SU-DHL-6 (cell line): ENCODE measurements around the gene CPZ.

Source experiments
- H2AFZ ChIP-seq: fragments of 200-600 bp; sonication (generic); 2 replicates; pipeline ENCODE4 v1.6.1; 2014; ENCODE audit warnings: low read depth, mild to moderate bottlenecking, moderate library complexity, mixed read lengths, antibody characterized with exemption, low read length; ENCODE audit not compliant: severe bottlenecking
- H3F3A ChIP-seq: fragments of 200-600 bp; shearing (Covaris generic); 2 replicates; pipeline ENCODE4 v1.6.0; 2016; ENCODE audit warnings: antibody characterized with exemption, mild to moderate bottlenecking; ENCODE audit not compliant: insufficient read depth
- H3K27ac ChIP-seq: fragments of 200-600 bp; sonication (generic); 2 replicates; pipeline ENCODE4 v1.5.1; 2016; ENCODE audit warnings: low read depth, mild to moderate bottlenecking, low read length, moderate library complexity, mixed read lengths
- H3K27me3 ChIP-seq: fragments of 200-600 bp; sonication (generic), shearing (Covaris generic); 2 replicates; pipeline ENCODE4 v1.6.0; 2014; ENCODE audit warnings: mild to moderate bottlenecking, low read length
- H3K36me3 ChIP-seq: fragments of 200-600 bp; sonication (generic); 2 replicates; pipeline ENCODE4 v1.6.1; 2014; ENCODE audit warnings: mild to moderate bottlenecking, low read length, mixed read lengths
- H3K4me2 ChIP-seq: fragments of 300-600, 200-600 bp; shearing (Covaris generic), sonication (generic); 2 replicates; pipeline ENCODE4 v1.6.0; 2014; ENCODE audit warnings: low read length, low read depth, mild to moderate bottlenecking; ENCODE audit not compliant: poor library complexity, severe bottlenecking
- H3K4me3 ChIP-seq: fragments of 200-600 bp; sonication (generic); 2 replicates; pipeline ENCODE4 v1.5.1; 2014; ENCODE audit warnings: antibody characterized with exemption, low read length, mild to moderate bottlenecking, mixed read lengths; ENCODE audit not compliant: insufficient read depth, poor library complexity, severe bottlenecking
- H3K79me2 ChIP-seq: fragments of 200-600 bp; sonication (generic); 2 replicates; pipeline ENCODE4 v1.6.1; 2014; ENCODE audit warnings: mild to moderate bottlenecking, low read length, moderate library complexity; ENCODE audit not compliant: insufficient read depth
- H3K9ac ChIP-seq: fragments of 200-600 bp; sonication (generic); 2 replicates; pipeline ENCODE4 v1.7.0; 2014; ENCODE audit warnings: mild to moderate bottlenecking, low read length
- H3K9me2 ChIP-seq: fragments of 200-600 bp; sonication (generic); replicated peaks from 2 replicates; pipeline ENCODE4 v1.6.1; 2014; ENCODE audit warnings: low read length; ENCODE audit not compliant: insufficient read depth
- H3K9me3 ChIP-seq: fragments of 200-600 bp; sonication (generic); 2 replicates; pipeline ENCODE4 v1.6.1; 2014; ENCODE audit warnings: low read length, mixed read lengths; ENCODE audit not compliant: insufficient read depth
- H4K20me1 ChIP-seq: fragments of 200-600 bp; sonication (generic); 2 replicates; pipeline ENCODE4 v1.6.1; 2014; ENCODE audit warnings: low read depth, mild to moderate bottlenecking, antibody characterized with exemption, low read length, moderate library complexity, mixed read lengths
- CTCF ChIP-seq: fragments of 200-600 bp; sonication (generic); IDR thresholded peaks from one replicate; pipeline ENCODE4 v1.5.1; 2017; ENCODE audit warnings: antibody characterized with exemption, mild to moderate bottlenecking, low read length, moderate library complexity; ENCODE audit not compliant: insufficient read depth, poor library complexity, severe bottlenecking
- EZH2phosphoT487 ChIP-seq: fragments of 200-600 bp; sonication (generic), shearing (Covaris generic); conservative IDR thresholded peaks from 2 replicates; pipeline ENCODE4 v1.6.1; 2018; ENCODE audit warnings: mild to moderate bottlenecking, antibody characterized with exemption, low read length, moderate library complexity, mixed read lengths

Gene CPZ

GRCh38 chr4:8655411-8656184, 63.0 kb downstream of the CPZ start:
- TF ChIP-seq EZH2phosphoT487 (no peak), CTCF (no peak)
- no peaks in the 10 kb centered on the region for H3F3A ChIP-seq
- no peak overlapping the region for H3K27ac ChIP-seq
- H3K79me2 ChIP-seq = no peaks in the 10 kb centered on the region
- no peak overlapping the region for H3K9ac ChIP-seq
- H2AFZ ChIP-seq = no peak overlapping the region
- no peaks in the 10 kb centered on the region for H3K27me3 ChIP-seq
- no peaks in the 10 kb centered on the region for H4K20me1 ChIP-seq
- H3K9me3 ChIP-seq = no peaks in the 10 kb centered on the region
- no peaks in the 10 kb centered on the region for H3K36me3 ChIP-seq
- no peak overlapping the region for H3K4me2 ChIP-seq
- H3K9me2 ChIP-seq = no peaks in the 10 kb centered on the region
- H3K4me3 ChIP-seq = no peak overlapping the region

GRCh38 chr4:8656185-8656517, 63.6 kb downstream of the CPZ start:
- no peaks in the 10 kb centered on the region for H3K36me3 ChIP-seq
- no peak overlapping the region for H3K4me3 ChIP-seq
- no peak overlapping the region for H3K9ac ChIP-seq
- no peak overlapping the region for H3K27ac ChIP-seq
- no peaks in the 10 kb centered on the region for H4K20me1 ChIP-seq
- H2AFZ ChIP-seq = no peak overlapping the region
- H3K79me2 ChIP-seq = no peaks in the 10 kb centered on the region
- no peak for TF ChIP-seq CTCF
- no peaks in the 10 kb centered on the region for H3F3A ChIP-seq
- no peaks in the 10 kb centered on the region for H3K9me3 ChIP-seq
- H3K27me3 ChIP-seq = no peaks in the 10 kb centered on the region
- H3K4me2 ChIP-seq = no peak overlapping the region
- H3K9me2 ChIP-seq = no peaks in the 10 kb centered on the region

GRCh38 chr4:8656711-8657380, 64.3 kb downstream of the CPZ start:
- no peaks in the 10 kb centered on the region for H3K9me2 ChIP-seq
- no peak for TF ChIP-seq CTCF
- TF ChIP-seq EZH2phosphoT487 = no peak
- no peak overlapping the region for H3K4me3 ChIP-seq
- no peaks in the 10 kb centered on the region for H4K20me1 ChIP-seq
- H3K27ac ChIP-seq = no peak overlapping the region
- no peaks in the 10 kb centered on the region for H3K79me2 ChIP-seq
- no peaks in the 10 kb centered on the region for H3K9me3 ChIP-seq
- no peaks in the 10 kb centered on the region for H3F3A ChIP-seq
- H3K27me3 ChIP-seq = no peaks in the 10 kb centered on the region
- no peak overlapping the region for H2AFZ ChIP-seq
- no peak overlapping the region for H3K9ac ChIP-seq
- no peaks in the 10 kb centered on the region for H3K36me3 ChIP-seq
- no peak overlapping the region for H3K4me2 ChIP-seq
